ENCODE data around the gene TPRG1. TPM values are rescaled to one million over a fixed set of nuclear protein-coding genes. Genes with fewer than 3 reads are reported as not detected.

TPRG1 gene
- total and polyA plus RNA-seq, 2 donors (not counting 1 experiment from before 2014, with no cell fraction given), result 0.47 to 0.99 TPM

- Histone ChIP-seq H3K27me3 (ENCODE audit: control insufficient read depth, insufficient read depth, low read length) (no peaks in the 10 kb centered on the region), H4K20me1 (ENCODE audit: control insufficient read depth, extremely low read depth, insufficient read depth, low read length) (no peaks in the 10 kb centered on the region), H3K4me1 (ENCODE audit: control insufficient read depth, extremely low read depth, insufficient read depth, low read length) (peaks cover 2% of the 10 kb centered on the region), H3K4me2 (ENCODE audit: extremely low read depth, insufficient read depth, low read length) (no peak overlapping the region), H3K27ac (ENCODE audit: insufficient read depth, low read length) (no peak overlapping the region), H3K79me2 (ENCODE audit: control insufficient read depth, insufficient read depth, low read length) (no peaks in the 10 kb centered on the region), H3K9ac (ENCODE audit: insufficient read depth, low read length) (no peak overlapping the region), H3K9me3 (ENCODE audit: control insufficient read depth, insufficient read depth, low read depth, low read length) (no peaks in the 10 kb centered on the region), H3K4me3 (replicated peaks in 1 of 4; ENCODE audit: control extremely low read depth in 1 of 4, insufficient read depth in 1 of 4, low read depth in 3 of 4, low read length in 4 of 4) (no peak overlapping the region), H2AFZ (ENCODE audit: low read length) (no peak overlapping the region), H3K36me3 (ENCODE audit: control insufficient read depth, insufficient read depth, low read length) (no peaks in the 10 kb centered on the region)
- DNase-seq (ENCODE audit: low read depth in 2 of 2), result no peak
- TF ChIP-seq EZH2 (IDR thresholded peaks at IDR 0.05; ENCODE audit: low read length, missing control alignments), result no peak
- TF ChIP-seq, protein P1, sequence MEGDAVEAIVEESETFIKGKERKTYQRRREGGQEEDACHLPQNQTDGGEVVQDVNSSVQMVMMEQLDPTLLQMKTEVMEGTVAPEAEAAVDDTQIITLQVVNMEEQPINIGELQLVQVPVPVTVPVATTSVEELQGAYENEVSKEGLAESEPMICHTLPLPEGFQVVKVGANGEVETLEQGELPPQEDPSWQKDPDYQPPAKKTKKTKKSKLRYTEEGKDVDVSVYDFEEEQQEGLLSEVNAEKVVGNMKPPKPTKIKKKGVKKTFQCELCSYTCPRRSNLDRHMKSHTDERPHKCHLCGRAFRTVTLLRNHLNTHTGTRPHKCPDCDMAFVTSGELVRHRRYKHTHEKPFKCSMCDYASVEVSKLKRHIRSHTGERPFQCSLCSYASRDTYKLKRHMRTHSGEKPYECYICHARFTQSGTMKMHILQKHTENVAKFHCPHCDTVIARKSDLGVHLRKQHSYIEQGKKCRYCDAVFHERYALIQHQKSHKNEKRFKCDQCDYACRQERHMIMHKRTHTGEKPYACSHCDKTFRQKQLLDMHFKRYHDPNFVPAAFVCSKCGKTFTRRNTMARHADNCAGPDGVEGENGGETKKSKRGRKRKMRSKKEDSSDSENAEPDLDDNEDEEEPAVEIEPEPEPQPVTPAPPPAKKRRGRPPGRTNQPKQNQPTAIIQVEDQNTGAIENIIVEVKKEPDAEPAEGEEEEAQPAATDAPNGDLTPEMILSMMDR (conservative IDR thresholded peaks at IDR 0.05 in 1 of 2, IDR thresholded peaks at IDR 0.05 in 1 of 2; ENCODE audit: low read depth in 1 of 2, low read length in 2 of 2), result no peak
Measured at GRCh38 chr3:189353318-189353965, 181.7 kb downstream of the TPRG1 start.

DNA sequence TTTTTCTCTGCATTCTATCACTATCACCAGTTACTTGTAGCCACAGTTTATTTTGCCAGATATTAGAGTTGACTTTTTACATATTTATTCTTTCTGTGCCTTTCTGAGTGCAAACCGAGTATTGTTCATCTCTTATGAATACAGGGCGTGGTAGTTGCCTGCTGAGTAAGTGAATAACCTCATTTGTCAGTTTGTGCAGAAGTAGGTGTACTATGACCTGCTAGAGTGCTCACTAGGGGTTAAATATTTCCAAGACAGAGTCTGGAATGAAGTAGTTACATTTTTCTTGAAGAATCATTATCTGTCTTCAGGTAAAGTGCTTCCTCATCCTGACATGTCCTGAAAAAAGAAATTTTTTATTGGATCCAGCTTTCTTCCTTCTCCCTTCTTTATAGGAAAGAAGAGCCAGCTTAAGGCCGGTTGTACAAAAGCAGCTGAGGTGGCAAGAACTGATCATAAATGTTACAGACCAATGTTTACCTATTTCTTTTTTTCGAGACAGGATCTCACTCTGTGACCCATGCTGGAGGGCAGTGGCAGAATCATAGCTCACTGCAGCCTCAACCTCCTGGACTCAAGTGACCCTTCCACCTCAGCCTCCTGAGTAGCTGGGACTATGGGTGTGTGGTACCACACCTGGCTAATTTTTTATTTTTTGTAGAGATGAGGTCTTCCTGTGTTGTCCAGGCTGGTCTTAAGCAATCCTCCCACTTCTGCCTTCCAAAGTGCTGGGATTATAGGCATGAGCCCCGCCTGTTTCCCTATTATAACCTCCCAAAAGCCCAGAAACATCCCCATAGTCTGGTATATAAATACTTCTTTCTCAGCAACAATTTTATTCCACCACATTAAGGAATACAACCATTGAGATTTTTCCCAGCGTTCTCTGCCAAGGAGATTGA lies 182.5 kb downstream of the TPRG1 start:
- Histone ChIP-seq H3K9me3 (ENCODE audit: control insufficient read depth, insufficient read depth, low read depth, low read length) (no peaks in the 10 kb centered on the region), H3K9ac (ENCODE audit: insufficient read depth, low read length) (no peak overlapping the region), H4K20me1 (ENCODE audit: control insufficient read depth, extremely low read depth, insufficient read depth, low read length) (no peaks in the 10 kb centered on the region), H3K79me2 (ENCODE audit: control insufficient read depth, insufficient read depth, low read length) (no peaks in the 10 kb centered on the region), H2AFZ (ENCODE audit: low read length) (no peak overlapping the region), H3K36me3 (ENCODE audit: control insufficient read depth, insufficient read depth, low read length) (no peaks in the 10 kb centered on the region), H3K4me2 (ENCODE audit: extremely low read depth, insufficient read depth, low read length) (no peak overlapping the region), H3K27ac (ENCODE audit: insufficient read depth, low read length) (no peak overlapping the region), H3K27me3 (ENCODE audit: control insufficient read depth, insufficient read depth, low read length) (no peaks in the 10 kb centered on the region), H3K4me1 (ENCODE audit: control insufficient read depth, extremely low read depth, insufficient read depth, low read length) (peaks cover 2% of the 10 kb centered on the region), H3K4me3 (replicated peaks in 1 of 4; ENCODE audit: control extremely low read depth in 1 of 4, insufficient read depth in 1 of 4, low read depth in 3 of 4, low read length in 4 of 4) (no peak overlapping the region)
- DNase-seq (ENCODE audit: low read depth in 2 of 2), result no peak
- TF ChIP-seq EZH2 (IDR thresholded peaks at IDR 0.05; ENCODE audit: low read length, missing control alignments), result no peak
- TF ChIP-seq, protein P1 (conservative IDR thresholded peaks at IDR 0.05 in 1 of 2, IDR thresholded peaks at IDR 0.05 in 1 of 2; ENCODE audit: low read depth in 1 of 2, low read length in 2 of 2), result no peak

DNA sequence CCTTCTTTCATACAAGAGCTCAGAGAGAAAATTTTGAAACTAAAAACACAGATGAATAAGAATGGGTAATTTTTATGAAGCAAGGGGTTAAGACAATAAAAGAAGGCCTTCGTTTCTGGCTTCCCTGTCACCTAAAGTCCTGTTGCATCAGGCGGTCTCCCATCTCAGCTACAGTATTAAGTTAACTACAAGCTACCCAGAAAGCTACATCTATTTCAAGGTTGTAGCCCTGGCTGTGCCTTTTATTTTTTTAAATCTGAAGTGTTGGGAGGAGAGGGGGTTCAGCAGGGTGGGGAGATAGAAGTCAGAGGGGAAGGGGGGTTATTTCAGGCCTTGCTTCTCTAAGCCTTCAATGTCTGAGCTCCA lies 183.3 kb downstream of the TPRG1 start:
- DNase-seq (ENCODE audit: low read depth in 2 of 2), result no peak
- Histone ChIP-seq H3K27ac (ENCODE audit: insufficient read depth, low read length) (no peak overlapping the region), H2AFZ (ENCODE audit: low read length) (no peak overlapping the region)

More for the DNA sequence above, 183.3 kb downstream of the TPRG1 start:
- no peaks in the 10 kb centered on the region for H3K27me3 ChIP-seq (ENCODE audit: control insufficient read depth, insufficient read depth, low read length)
- H3K4me1 ChIP-seq (ENCODE audit: control insufficient read depth, extremely low read depth, insufficient read depth, low read length), result peaks cover 2% of the 10 kb centered on the region
- TF ChIP-seq, protein P1 (conservative IDR thresholded peaks at IDR 0.05 in 1 of 2, IDR thresholded peaks at IDR 0.05 in 1 of 2; ENCODE audit: low read depth in 1 of 2, low read length in 2 of 2), result no peak
- no peak for TF ChIP-seq EZH2 (IDR thresholded peaks at IDR 0.05; ENCODE audit: low read length, missing control alignments)
- no peaks in the 10 kb centered on the region for H3K36me3 ChIP-seq (ENCODE audit: control insufficient read depth, insufficient read depth, low read length)
- H3K4me2 ChIP-seq (ENCODE audit: extremely low read depth, insufficient read depth, low read length), result no peak overlapping the region
- H3K9me3 ChIP-seq (ENCODE audit: control insufficient read depth, insufficient read depth, low read depth, low read length), result no peaks in the 10 kb centered on the region
- H3K9ac ChIP-seq (ENCODE audit: insufficient read depth, low read length), result no peak overlapping the region
- no peaks in the 10 kb centered on the region for H4K20me1 ChIP-seq (ENCODE audit: control insufficient read depth, extremely low read depth, insufficient read depth, low read length)
- no peak overlapping the region for H3K4me3 ChIP-seq (replicated peaks in 1 of 4; ENCODE audit: control extremely low read depth in 1 of 4, insufficient read depth in 1 of 4, low read depth in 3 of 4, low read length in 4 of 4)
- no peaks in the 10 kb centered on the region for H3K79me2 ChIP-seq (ENCODE audit: control insufficient read depth, insufficient read depth, low read length)

All from fibroblast of lung (primary cell).